Peyer's patch (tissue), 4 donors: ENCODE results near the gene ALDH3A2.

ENCODE experiments used
- POLR2A ChIP-seq, 2 donors: fragments of 450-650 bp; IDR thresholded peaks; one replicate each; pipeline ENCODE4 v1.5.1; 2017; ENCODE audit warnings: antibody characterized with exemption in 2 of 2, mild to moderate bottlenecking in 2 of 2, moderate library complexity in 2 of 2
- TF ChIP-seq, protein P1 (sequence below), 6 experiments: fragments of 450-650 bp in 4 of 6; fragments of 200-600 bp in 2 of 6; sonication (generic) in 1 of 6; IDR thresholded peaks; one replicate each; pipeline ENCODE4 v1.5.1; 2017 to 2019; ENCODE audit warnings: antibody characterized with exemption in 6 of 6, mild to moderate bottlenecking in 3 of 6, moderate library complexity in 1 of 6

DNA sequence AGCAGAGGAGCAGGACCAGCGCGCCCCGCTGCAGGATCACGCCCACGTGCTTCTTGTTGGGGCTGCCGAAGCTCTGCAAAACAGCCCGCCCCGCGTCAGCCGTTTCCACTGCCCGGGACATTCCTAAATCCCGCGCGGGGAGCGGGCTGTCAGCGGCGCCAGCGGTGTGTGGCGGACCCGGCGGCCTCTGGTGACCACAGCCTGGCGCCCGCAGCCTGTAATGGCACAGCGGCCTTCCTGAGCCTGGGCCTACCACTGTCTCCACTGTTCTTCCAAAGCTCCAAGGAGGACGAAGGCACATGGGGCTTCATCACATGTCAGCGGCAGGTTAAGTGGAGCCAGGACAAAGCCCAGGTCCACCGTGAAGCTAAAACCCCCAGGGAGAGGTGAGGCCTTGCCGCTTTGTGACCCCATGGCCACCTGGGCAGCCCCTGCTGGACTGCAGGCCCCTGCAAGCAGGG lies 65.4 kb downstream of the ALDH3A2 start:
- TF ChIP-seq, protein P1, sequence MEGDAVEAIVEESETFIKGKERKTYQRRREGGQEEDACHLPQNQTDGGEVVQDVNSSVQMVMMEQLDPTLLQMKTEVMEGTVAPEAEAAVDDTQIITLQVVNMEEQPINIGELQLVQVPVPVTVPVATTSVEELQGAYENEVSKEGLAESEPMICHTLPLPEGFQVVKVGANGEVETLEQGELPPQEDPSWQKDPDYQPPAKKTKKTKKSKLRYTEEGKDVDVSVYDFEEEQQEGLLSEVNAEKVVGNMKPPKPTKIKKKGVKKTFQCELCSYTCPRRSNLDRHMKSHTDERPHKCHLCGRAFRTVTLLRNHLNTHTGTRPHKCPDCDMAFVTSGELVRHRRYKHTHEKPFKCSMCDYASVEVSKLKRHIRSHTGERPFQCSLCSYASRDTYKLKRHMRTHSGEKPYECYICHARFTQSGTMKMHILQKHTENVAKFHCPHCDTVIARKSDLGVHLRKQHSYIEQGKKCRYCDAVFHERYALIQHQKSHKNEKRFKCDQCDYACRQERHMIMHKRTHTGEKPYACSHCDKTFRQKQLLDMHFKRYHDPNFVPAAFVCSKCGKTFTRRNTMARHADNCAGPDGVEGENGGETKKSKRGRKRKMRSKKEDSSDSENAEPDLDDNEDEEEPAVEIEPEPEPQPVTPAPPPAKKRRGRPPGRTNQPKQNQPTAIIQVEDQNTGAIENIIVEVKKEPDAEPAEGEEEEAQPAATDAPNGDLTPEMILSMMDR (IDR thresholded peaks at IDR 0.05) = no peak
- TF ChIP-seq POLR2A (IDR thresholded peaks at IDR 0.05) = no peak
